Measurements from ENCODE around the gene G6PC3.
"Not testable (repeated sequence)": the region's sequence is repeated elsewhere in the genome, so short reads cannot be mapped to it uniquely, and the experiment has no call there.

Gene G6PC3

DNA sequence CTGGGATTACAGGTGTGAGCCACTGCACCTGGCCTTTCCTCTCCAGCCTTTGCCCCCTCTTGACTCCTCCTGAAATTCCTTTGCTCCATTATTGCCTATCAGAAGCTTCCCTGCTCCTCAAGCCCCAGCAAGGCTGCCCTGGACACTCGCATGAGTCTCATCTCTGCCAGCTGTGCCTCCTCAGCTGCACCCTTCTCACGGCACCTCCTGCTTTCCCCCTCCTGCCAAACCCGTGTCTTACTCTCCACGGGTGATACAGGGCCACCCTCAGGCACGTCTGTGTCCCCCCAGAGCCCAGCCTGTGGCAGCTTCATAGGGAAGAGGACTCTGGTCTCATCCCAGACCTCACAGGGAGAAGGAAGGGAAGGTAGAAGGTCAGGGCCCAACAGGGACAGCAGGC lies 15.4 kb downstream of the G6PC3 start:
- no peak for DNase-seq

DNA sequence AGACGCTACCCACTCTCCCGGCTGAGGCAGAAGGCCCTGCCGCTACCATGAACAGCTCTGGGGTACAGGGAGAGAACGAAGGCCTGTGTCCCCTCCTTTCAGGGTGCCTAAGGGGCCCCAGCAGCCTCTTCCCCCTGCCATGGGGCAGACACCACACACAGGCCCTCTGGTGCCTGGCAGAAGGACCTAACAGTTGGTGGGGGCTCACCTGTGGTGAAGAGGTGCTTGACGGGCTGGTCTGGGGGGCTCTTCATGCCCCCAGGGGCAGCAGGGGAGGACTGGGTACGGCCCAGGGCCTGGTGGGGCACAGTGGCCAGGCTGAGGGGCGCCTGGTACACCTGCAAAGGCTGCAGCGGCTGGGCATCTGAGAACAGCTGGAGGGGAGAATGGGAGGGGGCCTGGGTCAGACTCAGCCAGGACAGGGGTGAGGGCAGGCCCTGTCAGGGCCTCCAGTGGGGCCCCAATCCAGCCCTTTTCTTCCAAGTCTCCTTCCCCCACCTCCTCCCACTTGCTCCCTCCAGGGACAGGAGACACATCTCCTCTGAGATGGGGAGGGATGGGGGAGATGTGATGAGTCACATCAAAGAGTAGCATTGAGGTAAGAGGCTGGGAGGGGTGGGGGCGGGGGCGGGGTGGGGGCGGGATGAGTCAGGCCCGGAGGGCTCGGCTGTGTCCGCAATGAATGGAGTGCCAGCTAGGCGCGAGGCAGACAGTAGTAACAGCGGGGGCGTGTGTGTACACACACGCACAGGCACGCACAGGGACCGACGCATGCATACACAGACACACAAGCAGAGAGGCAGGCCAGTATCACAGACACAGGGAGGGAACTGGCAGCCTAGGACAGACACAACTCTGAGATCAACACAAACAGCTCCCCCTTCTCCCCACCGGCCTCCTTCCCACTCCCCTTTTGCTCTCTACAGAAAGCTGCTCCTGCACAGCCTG lies 16.1 kb downstream of the G6PC3 start:
- no peak for DNase-seq

DNA sequence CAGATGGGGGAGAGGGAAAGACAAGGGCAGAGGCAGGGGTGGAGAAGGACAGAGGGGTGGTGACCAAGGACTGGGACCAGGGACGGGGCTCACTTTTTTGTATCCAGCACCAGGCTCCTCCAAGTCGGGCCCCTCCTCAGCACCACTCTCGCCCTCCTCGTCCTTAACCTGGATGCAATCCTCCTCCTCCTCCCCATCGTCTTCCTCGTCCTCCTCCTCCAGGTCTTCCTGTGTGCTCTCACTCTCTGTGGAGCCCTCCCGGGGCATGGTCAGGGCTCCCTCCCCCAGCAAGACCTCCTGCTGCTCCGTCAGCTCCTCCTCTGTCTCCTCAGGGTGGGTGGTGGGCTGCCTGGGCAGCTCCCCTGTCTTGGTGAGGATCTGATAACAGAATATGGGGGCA lies 16.8 kb downstream of the G6PC3 start:
- DNase-seq = no peak

DNA sequence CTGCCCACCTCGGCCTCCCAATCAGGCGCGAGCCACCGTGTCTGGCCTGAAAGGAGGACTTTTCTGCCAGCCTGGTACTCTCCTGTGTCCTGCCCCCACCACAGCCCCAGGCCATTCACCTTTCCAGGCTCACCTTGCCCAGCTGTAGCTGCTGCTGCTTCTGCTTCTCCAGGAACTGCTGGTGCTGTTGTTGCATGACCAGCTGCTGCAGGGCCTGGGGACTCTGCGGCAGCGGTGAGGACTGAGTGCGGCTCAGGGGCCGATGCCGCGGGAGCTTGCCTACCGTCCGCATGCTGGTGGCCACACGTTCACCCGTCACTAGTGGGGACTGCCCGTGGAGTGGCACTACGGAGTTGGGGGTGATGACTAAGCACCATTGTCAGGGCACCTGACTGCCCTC lies 17.7 kb downstream of the G6PC3 start:
- no peak for DNase-seq

DNA sequence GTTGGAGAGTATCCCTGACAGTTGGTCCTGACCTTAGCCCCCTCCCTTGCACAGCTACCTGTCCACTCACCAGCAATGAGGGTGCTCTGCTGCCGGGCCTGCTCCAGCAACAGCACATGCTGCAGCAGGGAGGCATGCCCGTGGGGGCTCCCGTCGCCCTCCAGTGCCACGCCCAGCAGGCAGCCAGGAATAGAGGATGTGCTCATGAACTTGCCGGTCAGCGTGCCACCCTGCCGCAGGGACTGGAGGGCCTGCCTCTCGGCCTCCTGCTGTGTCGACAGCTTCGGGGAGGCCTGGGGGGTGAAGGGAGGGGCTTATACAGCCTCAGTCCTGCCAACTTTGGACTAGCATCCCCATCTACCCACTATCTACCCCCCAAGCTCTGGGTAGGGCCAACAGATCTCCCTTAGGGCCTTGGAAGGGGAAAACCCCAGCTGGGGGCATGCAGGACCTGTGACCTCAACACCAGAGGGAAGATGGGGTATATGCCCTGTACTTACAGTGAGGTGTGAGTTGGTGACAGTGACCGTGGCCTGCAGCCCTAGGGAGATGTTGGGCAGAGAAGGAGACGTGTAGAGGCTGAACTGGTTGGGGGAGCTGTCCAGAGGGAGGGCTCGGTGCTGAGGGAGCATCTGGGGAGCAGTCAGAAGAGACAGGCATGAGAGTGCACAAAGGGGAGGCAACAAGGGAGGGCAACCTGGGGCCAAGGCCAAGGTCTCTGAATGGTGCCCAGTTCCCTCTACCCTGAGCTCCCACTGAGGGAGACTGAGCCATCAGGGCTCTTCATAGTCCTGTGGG lies 20.9 kb downstream of the G6PC3 start:
- no peak for DNase-seq

DNA sequence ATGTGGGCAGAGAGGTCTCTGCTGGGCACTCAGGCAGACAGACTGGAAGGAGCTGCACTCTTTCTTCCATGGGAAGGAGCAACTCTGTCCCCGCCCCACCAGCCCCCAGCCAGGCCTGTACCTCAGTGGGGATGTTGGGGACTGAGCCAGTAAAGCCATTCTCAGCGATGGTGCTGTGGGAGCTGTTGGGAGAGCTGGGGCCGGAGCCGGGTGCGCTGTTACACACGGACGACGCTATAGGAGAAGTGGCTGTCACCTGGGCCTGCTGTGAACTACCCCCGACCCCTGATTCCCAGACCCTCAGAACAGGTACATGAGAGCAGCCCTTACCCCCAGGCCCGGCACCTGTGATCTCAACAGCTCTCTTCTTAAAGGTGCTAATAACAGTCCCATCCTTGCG lies 21.5 kb downstream of the G6PC3 start:
- DNase-seq = no peak

DNA sequence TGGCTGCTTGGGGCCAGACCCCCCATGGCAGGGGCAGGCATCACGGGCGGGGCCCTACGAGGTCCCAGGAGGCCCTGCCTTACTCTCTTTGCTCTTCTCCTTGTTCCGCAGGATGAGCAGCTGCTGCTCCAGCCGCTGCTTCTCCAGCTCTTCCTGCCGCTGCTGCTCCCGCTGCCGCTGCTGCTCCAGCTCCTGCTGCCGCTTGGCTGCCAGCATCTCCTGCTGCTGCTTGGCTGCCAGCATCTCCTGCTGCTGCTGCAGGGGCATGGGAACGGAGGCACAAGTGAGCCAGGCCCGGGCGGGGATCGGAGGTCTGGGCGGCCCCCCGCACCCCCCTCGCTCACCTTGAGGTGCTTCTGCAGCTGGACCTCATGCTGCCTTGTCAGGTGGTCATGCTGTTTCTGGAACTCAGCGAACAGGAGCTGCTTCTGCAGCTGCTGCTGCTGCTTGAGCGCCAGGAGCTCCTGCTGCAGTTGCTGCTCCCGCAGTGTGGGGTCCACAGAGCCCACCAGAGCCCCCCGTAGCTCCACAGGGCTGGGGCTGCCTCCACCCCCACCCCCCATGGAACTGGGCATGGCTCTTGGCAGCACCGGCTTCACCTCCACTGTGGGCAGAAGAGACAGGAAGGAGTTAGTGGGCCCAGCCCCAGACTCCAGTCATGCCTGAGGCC lies 22.8 kb downstream of the G6PC3 start:
- no peak for DNase-seq

DNA sequence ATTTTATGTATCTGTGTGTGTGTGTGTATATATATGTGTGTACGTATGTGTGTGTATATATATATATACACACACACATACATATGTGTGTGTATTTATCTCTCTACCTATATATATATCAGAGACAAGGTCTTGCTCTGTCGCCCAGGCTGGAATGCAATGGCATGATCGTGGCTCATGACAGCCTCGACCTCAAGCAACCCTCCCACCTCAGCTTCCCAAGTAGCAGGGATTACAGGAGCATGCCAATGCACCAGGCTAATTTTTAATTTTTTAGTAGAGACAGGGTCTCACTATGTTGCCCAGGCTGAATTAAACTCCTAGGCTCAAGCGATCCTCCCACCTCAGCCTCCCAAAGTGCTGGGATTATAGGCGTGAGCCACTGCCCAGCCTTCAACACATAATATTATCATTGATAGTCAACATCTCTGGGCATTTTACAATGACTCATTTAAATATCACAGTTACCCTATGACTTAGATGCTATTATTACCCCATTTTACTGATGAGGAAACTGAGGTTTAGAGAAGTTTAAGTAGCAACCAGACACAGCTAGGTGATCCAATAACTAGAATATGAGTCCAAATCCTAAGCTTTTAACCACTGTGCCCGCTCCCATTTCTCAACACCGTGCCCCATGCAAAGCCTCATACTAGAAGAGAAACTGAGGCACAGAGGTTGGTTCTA lies 24.3 kb downstream of the G6PC3 start:
- DNase-seq = no peak

DNA sequence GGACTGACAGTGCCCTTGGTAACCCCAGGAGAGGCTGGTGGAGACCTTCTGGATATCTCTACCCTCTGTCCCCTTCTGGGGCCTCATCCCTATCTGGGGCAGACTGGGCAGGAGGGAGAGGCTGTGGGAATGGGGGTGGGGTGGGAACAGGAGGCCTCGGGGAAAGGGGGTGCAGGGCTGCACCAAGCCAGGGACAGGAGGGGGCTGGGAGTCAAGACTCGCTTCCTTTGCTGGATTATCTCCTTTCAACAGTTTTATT lies 24.8 kb downstream of the G6PC3 start:
- DNase-seq = no peak

DNA sequence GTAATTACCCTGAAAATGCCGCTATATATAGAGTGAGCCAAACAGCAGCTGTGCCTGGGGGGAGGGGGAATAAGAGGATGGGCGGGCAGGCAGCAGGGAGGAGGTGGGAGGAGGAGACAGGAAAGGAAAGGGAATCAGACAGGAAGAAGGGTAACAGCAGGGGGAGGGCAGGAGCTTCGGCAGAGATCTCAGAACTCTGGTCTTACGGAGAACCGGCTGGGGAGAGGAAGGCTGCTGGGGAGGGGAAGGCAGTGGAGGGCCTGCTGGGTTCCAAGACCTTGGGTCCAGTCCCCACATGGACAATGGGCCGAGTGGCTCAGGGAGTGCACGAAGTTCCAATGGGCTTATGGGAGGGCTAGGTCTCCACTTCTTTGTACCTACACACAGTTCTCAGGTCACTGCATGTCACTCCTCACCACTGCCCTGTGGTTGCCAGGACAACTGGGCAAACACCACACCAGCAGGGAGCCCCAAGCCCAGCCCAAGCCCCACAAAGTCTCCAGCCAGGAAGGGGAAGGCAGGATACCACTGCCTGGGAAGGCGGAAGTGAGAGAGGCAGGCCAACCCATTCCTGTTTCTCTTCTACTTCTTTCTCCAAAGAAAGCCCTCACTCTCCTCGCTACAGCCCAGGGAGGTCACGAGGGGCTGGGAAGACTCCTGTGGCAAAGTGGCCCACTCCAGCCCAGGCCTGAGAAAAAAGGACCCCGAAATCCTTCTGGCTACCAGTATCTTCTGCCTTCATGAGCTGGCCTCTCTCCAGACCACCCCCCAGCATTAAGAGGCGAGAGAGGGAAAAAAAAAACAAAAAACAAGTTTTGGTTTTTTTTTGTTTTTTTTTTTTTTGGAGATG lies 25.3 kb downstream of the G6PC3 start:
- DNase-seq = peak; percentile 21

DNA sequence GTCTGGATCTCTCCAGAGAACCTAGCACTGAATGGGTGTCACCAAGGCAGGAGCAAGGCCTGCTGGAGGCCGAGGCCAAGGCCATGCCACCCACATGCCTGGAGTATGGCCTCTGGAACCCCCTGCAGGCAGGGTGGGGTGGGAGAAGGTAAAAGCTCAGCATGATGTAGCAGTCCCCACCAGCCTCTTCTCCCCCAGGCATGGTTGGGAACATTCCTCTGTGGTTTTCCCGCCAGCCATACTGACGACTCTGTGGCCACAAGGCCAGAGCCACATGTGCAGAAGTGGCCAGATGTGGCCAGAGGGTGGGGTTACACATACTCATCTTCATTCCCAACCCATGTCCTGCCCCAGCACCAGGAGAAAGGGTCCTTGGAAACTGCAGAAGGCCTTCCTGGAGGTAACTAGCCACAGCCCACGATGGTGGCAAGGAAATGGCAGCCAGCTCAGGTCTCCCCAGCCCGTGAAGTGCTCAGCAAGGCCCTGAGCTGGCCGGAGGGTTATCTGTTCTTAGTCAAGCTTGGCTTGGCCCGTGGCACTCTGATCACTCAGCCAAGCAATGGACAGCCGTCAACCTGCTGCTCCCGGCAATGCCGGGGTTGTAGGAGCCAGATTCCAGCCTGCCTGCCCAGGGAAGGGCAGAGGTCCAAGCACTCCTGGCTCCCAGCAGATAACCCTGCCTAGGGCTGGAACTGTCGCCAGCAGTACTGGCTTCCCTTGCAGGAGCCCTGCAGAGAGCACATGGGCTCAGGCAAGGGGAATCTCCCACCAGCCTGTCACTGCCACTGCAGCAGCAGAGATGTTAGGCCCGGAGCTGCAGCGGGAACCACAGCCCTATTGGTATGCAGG lies 26.8 kb downstream of the G6PC3 start:
- no peak for DNase-seq

DNA sequence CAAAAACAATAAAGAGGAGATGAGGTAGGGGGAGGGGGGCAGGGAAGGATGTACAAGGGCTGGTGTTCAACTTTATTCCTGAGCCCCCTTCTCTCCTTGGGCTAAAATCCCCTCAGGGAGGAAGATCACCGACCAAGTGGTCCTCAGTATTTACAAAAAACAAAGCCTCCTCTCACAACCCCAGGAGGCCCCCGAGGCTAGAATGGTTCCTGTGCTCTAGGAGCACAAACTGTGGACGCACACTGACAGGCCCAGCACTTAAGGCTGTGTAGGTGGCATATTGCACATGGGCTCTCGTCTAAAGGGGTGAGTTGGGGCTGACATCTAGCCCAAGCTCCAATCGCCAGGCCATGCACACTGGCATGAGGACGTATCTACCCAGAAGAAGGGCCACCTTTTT lies 31.3 kb downstream of the G6PC3 start:
- not testable (repeated sequence) for DNase-seq

DNA sequence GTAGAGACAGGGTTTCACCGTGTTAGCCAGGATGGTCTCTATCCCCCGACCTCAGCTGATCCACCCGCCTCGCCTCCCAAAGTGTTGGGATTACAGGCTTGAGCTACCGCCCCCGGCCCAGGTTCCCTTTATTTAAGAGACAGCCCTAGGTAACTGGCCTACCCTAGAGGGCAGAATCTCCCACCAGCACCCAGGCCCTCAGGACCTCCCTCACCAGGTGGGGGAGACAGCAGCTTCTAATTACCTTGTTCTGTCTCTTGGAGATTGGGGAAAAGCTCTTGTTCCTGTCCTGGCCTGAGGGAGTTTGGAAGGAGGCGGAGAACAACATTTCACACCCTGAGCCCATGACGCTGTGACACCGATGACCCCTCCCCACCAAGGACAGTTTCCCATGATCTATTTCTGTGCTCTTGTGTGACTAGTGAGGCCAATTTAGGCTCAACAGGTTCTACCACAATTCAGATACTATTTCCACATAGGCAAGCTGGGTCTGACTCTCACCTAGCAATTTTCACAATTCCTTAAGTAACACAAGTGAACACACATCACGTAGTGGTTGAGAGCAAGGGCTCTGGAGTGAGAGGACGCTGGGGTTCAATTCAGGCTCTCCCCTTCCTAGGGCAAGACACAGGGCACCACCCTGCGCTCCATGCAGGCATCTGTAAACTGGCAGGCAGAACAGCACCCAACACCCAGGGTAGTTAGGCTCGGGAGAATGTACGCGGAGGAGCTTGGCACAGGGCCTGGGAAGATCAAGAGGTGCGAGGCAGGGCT lies 32.5 kb downstream of the G6PC3 start:
- DNase-seq = no peak

DNA sequence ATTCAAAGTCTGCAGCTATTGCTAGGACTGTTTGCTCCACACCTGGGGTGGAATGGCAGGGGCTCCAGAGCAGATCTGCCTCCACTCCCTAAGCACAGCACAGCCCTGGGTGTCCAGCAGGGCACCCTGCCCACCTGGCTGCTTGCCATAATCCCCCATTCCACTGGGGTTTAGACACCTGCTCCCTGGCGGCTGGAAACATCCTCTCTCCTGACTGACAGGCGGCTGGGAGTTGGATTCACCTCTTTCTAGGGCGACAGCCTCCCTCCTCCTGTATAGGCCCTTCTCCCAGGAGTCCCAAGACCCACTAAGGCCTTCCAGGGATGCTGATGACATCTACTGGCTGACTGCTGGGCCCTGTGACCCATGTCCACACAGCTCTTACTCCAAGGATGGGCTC lies 34.9 kb downstream of the G6PC3 start:
- no peak for DNase-seq

DNA sequence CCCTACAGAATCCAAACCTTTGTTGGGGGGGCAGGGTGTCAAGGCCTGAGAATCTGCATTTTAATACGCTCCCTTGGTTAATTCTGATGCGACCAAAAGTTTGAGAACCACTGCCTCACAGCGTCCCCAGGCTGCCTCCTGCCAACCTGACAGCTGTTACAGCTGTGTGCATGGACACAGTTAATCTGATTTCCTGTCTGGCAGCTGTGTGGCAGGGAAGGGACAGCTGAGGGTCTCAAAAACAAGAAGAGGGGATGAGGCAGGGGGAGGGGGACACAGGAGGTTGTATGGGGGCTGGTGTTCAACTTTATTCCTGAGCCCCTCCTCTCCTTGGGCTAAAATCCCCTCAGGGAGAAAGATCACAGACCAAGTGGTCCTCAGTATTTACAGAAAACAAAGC lies 35.4 kb downstream of the G6PC3 start:
- DNase-seq = no peak

DNA sequence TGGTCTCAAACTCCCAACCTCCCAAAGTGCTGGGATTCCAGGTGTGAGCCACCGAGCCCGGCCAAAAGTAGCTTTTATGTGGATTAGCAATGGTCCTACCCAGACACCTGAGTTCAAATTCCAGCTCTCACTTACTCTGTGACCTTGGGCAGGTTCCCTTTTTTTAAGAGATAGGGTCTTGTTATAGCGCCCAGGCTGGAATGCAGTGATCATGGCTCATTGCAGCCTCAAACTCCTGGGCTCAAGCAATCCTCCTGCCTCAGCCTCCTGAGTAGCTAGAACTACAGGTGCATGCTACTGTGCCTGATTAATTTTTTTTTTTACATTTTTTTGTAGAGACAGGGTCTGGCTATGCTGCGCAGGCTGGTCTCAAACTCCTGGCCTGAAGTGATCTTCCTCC lies 36.3 kb downstream of the G6PC3 start:
- no peak for DNase-seq

DNA sequence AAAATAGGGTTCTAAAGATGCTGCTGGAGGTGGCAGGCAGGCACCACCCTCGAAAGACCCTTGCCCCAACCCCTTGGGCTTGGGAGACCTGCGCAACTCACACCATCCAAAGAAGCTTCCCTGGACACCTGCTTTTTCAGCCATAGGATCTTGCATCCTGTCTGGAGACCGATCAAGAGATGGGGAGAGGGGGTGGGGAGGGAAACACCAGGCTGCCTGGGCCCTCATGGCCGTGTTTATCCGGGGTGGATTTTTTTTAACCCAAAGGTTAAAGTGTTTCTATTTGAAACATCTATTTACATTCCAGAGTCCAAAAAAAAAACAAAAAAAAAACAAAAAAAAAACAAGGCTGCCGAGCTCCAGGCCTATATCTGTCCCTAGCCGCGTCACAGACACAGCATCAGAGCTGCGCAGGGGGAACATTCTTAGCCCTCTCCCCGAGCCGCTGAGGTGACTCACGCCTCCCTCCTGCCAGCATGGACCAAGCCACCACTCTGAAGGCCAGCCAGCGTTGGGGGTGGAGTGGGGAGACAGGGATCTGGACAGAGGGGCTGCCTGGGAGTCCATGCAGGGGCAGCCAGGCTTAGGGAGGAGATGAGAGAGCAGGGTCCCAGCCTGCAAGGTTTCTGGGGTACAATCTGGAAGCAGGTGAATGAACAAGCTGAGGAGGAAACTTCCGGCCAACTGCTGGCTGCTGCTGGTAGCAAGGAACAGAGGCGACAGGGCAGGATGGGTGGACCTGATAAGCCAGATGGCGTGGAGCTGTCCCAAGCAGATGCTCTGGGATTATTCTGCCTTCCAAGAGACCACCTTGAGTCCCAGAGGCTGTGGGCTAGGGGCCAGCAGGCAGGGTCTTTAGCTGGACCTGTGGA lies 38.1 kb downstream of the G6PC3 start:
- no peak for DNase-seq

DNA sequence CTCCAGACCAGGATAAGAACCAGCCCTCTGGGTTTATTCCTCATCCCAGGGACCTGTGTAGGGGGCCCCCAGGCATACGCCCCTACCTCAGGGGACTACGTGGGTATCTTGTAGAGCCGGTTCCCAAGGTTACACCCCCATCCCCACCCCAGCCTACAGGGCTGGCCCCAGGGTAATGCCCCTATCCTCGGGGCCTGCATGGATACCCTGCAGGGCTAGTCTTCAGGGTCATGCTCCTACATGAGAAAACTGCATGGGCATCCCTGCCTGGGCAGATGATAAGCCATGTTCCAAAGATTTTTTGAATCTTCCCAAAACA lies 38.7 kb downstream of the G6PC3 start:
- DNase-seq = no peak

DNA sequence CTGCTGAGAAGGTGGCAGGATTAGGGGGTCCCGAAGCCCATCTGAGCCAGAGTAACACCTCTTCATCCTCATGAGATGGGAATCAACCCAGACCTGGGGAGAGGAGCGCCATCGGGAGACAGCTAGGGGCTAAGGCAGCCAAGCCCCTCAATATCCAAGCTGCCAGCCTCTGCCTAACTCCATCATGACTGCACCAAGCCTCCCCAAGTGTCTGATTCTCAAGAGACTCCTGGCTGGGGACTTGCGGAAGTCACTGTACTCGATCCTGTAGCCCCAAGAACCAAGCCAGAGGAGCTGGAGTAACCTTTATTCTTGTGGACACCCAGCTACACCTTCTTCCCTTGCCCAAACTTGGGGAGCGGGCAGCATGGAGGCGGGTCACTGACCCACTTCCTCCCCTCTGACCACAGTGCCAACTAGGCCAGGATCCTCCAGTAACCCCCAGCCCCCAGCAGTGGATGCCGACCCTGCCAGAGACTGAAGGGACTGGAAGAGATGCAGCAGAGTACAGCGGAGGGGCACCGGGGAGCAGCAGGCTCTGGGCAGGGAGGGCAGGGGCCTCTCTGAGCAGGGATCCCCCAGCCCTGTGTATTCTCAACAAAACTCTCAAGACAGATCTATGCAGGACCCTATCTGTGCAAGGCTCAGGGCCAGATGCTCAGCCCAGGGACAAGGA lies 39.6 kb downstream of the G6PC3 start:
- no peak for DNase-seq
